ENCODE results near the gene CENPB. TPM values are rescaled to one million over a fixed set of nuclear protein-coding genes. Genes with fewer than 3 reads are reported as not detected.

The CENPB gene
- total RNA-seq, 2 experiments from 2014 or later: 34.8 to 39.1 TPM

DNA sequence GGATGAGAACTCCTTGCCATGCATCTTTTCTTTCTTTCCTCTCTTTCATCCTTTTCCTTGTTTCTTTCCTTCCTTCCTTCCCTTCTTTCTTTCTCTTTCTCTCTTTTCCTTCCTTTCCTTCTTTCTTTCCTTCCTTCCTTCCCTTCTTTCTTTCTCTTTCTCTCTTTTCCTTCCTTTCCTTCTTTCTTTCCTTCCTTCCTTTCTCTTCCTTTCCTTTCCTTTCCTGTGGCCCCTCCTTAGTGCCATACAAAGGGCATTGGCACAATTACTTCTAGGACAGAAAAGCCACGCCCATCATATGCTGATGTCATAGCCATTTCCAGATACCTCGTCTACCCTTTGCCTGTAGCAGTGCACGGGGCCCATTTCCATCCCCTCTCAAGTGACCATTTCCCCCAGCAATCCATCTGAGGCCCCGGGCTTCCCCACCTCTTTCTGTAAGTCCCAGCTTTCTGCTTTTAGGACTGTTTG, 2.2 kb upstream of the CENPB start:
- peaks cover 28% of the 10 kb centered on the region for H3K4me1 ChIP-seq (ENCODE audit: insufficient read depth, low read length, poor library complexity, severe bottlenecking)
- intact Hi-C loops (cut with micrococcal nuclease; ENCODE audit: unreplicated experiment): no loop called here
- no peaks in the 10 kb centered on the region; the same call in 1 of the 2 replicates for H3K36me3 ChIP-seq (ENCODE audit: insufficient read depth, low read length)
- ChIA-PET POLR2A (interaction anchor here (0.6 to 3.2 kb wide), 3 partner anchors 12 to 32 kb away, joined by 3 to 16 read pairs (median 4); partner anchors contain the start of gene AP5S1), CTCF (ENCODE audit: unreplicated experiment) (interaction anchor here (1.7 kb wide), 1 partner anchor 30 kb away, joined by 4 read pairs; no protein-coding TSS in a partner anchor)
- H3K4me2 ChIP-seq (ENCODE audit: low read length): peak overlapping the region; percentile 73
- peak; percentile 49 for DNase-seq (ENCODE audit: low spot score)
- no peak for TF ChIP-seq EZH2phosphoT487 (IDR thresholded peaks at IDR 0.05; ENCODE audit: borderline replicate concordance, low read depth, low read length)
- TF ChIP-seq, protein P1, sequence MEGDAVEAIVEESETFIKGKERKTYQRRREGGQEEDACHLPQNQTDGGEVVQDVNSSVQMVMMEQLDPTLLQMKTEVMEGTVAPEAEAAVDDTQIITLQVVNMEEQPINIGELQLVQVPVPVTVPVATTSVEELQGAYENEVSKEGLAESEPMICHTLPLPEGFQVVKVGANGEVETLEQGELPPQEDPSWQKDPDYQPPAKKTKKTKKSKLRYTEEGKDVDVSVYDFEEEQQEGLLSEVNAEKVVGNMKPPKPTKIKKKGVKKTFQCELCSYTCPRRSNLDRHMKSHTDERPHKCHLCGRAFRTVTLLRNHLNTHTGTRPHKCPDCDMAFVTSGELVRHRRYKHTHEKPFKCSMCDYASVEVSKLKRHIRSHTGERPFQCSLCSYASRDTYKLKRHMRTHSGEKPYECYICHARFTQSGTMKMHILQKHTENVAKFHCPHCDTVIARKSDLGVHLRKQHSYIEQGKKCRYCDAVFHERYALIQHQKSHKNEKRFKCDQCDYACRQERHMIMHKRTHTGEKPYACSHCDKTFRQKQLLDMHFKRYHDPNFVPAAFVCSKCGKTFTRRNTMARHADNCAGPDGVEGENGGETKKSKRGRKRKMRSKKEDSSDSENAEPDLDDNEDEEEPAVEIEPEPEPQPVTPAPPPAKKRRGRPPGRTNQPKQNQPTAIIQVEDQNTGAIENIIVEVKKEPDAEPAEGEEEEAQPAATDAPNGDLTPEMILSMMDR (conservative IDR thresholded peaks at IDR 0.05; ENCODE audit: low read length): no peak
- BruUV-seq (replicated peaks): no TSS peak
- no peak overlapping the region for H3K27ac ChIP-seq (ENCODE audit: low read depth, low read length, poor library complexity, severe bottlenecking)
- no peak overlapping the region for H3K4me3 ChIP-seq (ENCODE audit: low read depth, low read length, poor library complexity, severe bottlenecking)
- no peaks in the 10 kb centered on the region for H3K9me3 ChIP-seq (ENCODE audit: low read length)
- H2AFZ ChIP-seq (ENCODE audit: low read length): no peak overlapping the region
- no peaks in the 10 kb centered on the region for H4K20me1 ChIP-seq (ENCODE audit: insufficient read depth, low read length)
- H3K79me2 ChIP-seq (ENCODE audit: insufficient read depth, low read depth, low read length): peaks cover 15% of the 10 kb centered on the region; the same call in 1 of the 2 replicates
- H3K9me2 ChIP-seq (ENCODE audit: insufficient read depth, low read length): no peaks in the 10 kb centered on the region

DNA sequence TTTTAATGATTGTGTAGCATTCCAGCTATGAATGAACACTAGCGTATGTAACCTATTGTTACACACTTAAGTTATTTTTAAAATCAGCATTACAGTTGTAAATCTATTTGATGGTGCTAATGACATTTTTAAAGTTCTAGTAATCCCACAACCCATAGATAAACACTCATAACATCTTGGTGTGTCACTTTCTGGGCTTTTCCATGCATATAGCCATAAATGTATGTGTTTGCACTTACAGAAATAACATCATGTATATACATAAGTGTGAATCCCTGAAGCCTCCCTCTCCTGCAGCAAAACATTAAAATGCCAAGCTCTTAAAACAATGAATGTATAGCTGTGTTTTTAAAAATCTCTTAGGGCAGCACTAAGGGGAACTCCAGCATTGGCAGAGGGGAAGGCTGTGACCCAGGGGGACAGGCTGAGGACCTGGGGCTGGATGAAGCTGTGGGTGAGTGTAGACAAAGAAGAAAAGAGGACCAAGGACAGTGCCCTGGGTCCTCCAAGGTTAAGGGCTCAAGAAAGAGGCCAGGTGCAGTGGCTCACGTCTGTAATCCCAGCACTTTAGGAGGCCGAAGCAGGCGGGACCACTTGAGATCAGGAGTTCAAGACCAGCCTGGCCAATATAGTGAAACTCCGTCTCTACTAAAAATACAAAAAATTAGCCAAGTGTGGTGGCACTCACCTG, 929 bp upstream of the CENPB start:
- H2AFZ ChIP-seq (ENCODE audit: low read length): peak overlapping the region; percentile 94
- H3K4me1 ChIP-seq (ENCODE audit: insufficient read depth, low read length, poor library complexity, severe bottlenecking): peaks cover 28% of the 10 kb centered on the region
- CTCF ChIA-PET (ENCODE audit: unreplicated experiment): interaction anchor here (1.7 kb wide), 2 partner anchors 31 to 32 kb away, joined by 4 read pairs; partner anchors contain the start of gene AP5S1
- TF ChIP-seq, protein P1 (conservative IDR thresholded peaks at IDR 0.05; ENCODE audit: low read length): no peak
- TF ChIP-seq EZH2phosphoT487 (IDR thresholded peaks at IDR 0.05; ENCODE audit: borderline replicate concordance, low read depth, low read length): no peak
- BruUV-seq (replicated peaks): TSS peak; percentile 73
- peaks cover 15% of the 10 kb centered on the region; the same call in 1 of the 2 replicates for H3K79me2 ChIP-seq (ENCODE audit: insufficient read depth, low read depth, low read length)
- no peak for DNase-seq (ENCODE audit: low spot score)
- H3K4me2 ChIP-seq (ENCODE audit: low read length): peak overlapping the region; percentile 73
- H4K20me1 ChIP-seq (ENCODE audit: insufficient read depth, low read length): no peaks in the 10 kb centered on the region; the same call in 1 of the 2 replicates
- H3K27ac ChIP-seq (ENCODE audit: low read depth, low read length, poor library complexity, severe bottlenecking): no peak overlapping the region
- intact Hi-C loops (cut with micrococcal nuclease; ENCODE audit: unreplicated experiment): loop anchor here (1.0 to 2.0 kb wide), 5 partner anchors 9 to 297 kb away; partner anchors contain the start of genes AP5S1, CDC25B and PANK2
- H3K36me3 ChIP-seq (ENCODE audit: insufficient read depth, low read length): no peaks in the 10 kb centered on the region; the same call in 1 of the 2 replicates
- POLR2A ChIA-PET: interaction anchor here (0.6 to 3.2 kb wide), 5 partner anchors 24 to 1511 kb away, joined by 3 to 16 read pairs (median 3); partner anchors contain the start of gene AP5S1
- H3K9me3 ChIP-seq (ENCODE audit: low read length): no peaks in the 10 kb centered on the region
- H3K9me2 ChIP-seq (ENCODE audit: insufficient read depth, low read length): no peaks in the 10 kb centered on the region
- peak overlapping the region; percentile 70 for H3K4me3 ChIP-seq (ENCODE audit: low read depth, low read length, poor library complexity, severe bottlenecking)
